H1 (cell line): Measurements from ENCODE around the gene CSF1. TPM values are rescaled to one million over a fixed set of nuclear protein-coding genes. Genes with fewer than 3 reads are reported as not detected.

Experiments used
- BACH1 ChIP-seq: IDR thresholded peaks from 2 replicates; pipeline ENCODE4 v1.6.1; 2012; ENCODE audit warnings: low read length, improper control_type of control experiment
- BRCA1 ChIP-seq: IDR thresholded peaks from 2 replicates; pipeline ENCODE4 v1.6.1; 2012; ENCODE audit warnings: low read depth, low read length, improper control_type of control experiment
- FOSL1 ChIP-seq: IDR thresholded peaks from 2 replicates; pipeline ENCODE4 v1.6.1; 2011; ENCODE audit warnings: mild to moderate bottlenecking, low read depth, low read length, moderate library complexity; ENCODE audit not compliant: insufficient read depth
- MAFK ChIP-seq: IDR thresholded peaks from 2 replicates; pipeline ENCODE4 v1.6.1; 2012; ENCODE audit warnings: low read depth, mild to moderate bottlenecking, improper control_type of control experiment, low read length
- polyA plus RNA-seq, 7 experiments: library from polyadenylated mRNA; depleted of rRNA in 3 of 7; stranded (reverse) in 5 of 7; unstranded in 2 of 7; fragments of >200 nt in 5 of 7; fragments of 200-250 nt in 2 of 7; gene quantifications; 1 replicate in 5 of 7; 2 replicates in 1 of 7; 4 replicates in 1 of 7; pipeline versions ENCODE4 v1.2.1 to v1.2.3, GENCODE V29; 2011 to 2013; ENCODE audit warnings: missing spikeins in 2 of 7, mixed read lengths in 2 of 7
- total RNA-seq: library from RNA; stranded (reverse); fragmentation: NEBNext Ultra II Directional; extraction: Animal tissue kit (Norgen Biotek cat#: 25700); gene quantifications from 2 replicates; pipeline ENCODE4 v1.2.1, GENCODE V29; 2021

CSF1 gene
- total and polyA plus RNA-seq, 2 of the 8 experiments (the other 6 are each of a cell fraction or from before 2014, with no cell fraction given): 3.3 to 5.4 TPM

- no peak for TF ChIP-seq BACH1
- TF ChIP-seq MAFK: no peak
- no peak for TF ChIP-seq FOSL1
- TF ChIP-seq BRCA1: no peak
- TF ChIP-seq, all 59 proteins: peak for 0
Measured at GRCh38 chr1:109881906-109882287, 28.8 kb upstream of the CSF1 start (continued).
